NCI-H2227 treated with DMSO at 0.1 percent for 48 hours (cell line): ENCODE measurements around the gene STX16.

ENCODE experiments used
- DNase-seq: peaks from one replicate; lab custom pipeline; 2025; lab: John Stamatoyannopoulos, UW

Gene STX16

DNA sequence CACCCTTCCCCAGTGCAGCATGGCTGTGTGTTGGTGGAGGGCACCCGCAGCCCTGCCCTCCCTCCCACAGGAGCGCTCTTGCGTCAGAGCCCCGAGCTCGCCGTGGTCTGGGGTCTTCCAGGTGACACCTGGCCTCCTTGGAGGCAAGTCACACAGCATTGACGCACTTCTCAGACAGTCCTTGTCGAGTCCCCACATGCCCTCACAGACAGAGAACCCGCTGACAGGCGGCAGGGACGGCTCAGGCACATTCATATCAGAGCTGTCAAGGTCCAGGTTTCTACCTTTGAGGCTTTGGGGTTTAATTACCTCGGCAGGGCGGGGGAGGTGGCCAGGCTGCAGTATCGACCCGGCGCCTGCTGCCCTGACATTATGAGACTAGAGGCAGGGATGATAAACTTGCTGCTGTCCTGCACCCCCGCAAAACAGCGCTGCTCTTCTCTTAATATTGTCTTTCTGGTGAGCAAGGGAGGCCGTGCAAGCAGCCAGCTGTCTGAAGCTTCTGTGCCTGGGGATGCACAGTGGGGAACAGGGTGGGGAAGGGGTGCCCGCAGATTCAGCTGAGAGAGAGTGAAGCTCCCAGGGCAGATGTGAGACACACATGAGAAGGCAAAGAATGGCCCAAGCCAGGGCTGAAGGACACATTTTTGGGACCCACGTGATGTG is 46.3 kb downstream of the STX16 start:
- no peak for DNase-seq

GRCh38 chr20:58697867-58698703 is 47.0 kb downstream of the STX16 start:
- no peak for DNase-seq

DNA sequence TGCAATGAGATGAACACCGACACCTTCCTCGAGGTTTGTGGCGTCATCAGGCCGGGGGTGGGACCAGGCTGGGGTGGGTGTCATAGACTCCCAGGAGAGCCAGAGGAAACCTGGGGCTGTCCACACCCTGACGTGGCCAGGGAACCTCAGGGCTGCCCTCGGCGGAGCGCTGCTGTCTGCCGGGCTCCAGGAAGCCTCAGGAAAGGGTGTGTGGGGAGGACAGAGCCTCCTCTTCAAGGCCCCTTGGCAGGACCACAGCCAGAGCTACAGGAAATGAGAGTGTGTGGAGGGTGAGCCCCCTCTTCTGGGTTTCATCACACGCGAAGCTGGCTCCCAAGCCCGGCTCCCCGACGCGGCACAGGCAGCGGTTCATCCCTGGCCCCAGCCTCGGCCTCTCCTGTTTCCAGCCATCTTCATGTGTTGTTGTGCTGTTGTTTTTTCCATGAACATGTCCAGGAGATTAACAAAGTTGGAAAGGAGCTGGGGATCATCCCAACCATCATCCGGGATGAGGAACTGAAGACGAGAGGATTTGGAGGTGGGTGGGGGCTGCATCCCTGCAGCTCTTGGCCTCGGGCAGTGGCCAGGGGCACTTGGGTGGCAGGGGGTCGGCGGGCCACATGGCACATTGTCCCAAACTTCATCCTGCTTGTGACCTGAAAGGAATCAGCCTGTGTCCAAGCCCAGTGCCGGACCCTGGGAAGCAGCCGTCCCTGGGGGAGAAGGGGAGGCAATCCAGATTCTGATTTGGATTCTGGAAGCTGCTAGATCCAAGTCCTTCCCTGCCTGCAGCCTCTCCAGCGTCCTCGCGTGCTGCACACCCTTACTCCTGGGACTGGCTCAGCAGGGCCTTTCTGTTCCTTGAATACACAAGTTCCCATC is 47.9 kb downstream of the STX16 start:
- DNase-seq: no peak

GRCh38 chr20:58699623-58700107 is 48.6 kb downstream of the STX16 start:
- no peak for DNase-seq

DNA sequence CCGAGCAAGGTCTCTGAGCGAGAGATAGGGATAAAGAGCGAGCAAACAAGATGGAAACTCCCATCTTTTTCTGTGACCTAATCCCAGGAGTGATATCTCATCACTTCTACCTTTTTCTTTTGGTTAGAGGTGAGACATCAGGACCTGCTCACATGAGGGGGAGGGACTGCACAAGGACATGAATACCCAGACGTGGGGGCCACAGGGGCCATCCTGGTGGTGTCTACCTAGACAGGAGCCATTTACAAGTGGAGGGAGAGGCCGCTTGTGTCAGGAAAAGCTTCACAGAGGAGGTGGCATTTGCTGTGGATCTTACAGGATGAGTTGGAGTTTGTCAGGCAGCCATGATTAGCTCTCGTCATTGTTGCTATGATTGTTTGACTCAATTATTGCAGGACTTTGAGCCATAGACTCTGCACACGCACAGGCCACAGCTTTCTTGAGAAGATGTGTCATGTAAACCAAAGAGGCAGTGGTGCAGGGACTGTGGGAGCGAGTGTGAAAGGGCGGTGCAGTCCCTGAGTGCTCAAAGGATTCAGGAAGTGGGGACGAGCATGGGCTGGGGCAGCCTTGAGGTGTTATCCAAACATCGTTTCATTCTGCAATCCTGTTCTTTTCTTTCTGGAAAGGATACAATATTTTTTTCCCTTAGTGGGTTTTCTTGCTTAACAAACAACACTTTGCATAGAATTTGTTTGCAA is 49.2 kb downstream of the STX16 start:
- no peak for DNase-seq

GRCh38 chr20:58700823-58701222 is 49.7 kb downstream of the STX16 start:
- DNase-seq: no peak

- DNase-seq: no peak
Observed at GRCh38 chr20:58701431-58702160, 50.5 kb downstream of the STX16 start.

GRCh38 chr20:58702161-58702510 is 51.1 kb downstream of the STX16 start:
- no peak for DNase-seq

DNA sequence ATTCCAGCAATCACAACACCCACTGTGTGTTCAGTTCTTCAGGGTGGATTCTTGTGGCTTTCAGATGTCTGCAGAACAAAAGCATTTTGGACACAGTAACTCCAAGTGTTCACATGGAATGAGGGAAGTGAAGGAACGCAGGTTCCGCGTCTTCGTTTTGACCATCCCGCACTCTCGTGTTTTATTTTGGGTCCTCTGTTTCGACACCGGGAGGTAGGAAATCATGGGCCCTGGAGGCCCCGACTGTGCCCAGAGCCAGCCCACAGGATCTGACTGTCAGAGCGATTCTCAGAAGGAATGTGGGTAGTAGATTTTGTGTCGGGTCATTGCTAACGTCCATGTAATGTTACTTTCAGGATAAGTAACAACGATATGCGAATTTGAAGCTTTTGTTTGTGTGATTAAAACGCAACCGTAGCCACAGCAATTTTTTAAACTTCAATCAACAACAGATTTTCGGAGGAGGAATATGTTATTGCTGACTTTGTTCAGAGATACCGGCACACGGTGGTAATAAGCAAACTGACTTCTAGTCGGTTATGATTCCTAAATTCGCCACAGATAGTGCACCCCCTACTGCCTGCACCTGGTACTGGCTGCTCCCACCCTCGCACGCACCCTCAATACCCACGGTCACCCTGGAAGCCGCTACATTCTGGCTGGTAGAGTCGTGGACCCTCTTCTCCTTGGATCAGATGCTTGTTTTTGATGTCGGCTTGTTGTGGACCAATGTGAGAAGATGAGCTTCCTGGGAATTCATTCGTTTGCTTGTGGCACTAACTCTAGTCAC is 52.0 kb downstream of the STX16 start:
- no peak for DNase-seq

DNA sequence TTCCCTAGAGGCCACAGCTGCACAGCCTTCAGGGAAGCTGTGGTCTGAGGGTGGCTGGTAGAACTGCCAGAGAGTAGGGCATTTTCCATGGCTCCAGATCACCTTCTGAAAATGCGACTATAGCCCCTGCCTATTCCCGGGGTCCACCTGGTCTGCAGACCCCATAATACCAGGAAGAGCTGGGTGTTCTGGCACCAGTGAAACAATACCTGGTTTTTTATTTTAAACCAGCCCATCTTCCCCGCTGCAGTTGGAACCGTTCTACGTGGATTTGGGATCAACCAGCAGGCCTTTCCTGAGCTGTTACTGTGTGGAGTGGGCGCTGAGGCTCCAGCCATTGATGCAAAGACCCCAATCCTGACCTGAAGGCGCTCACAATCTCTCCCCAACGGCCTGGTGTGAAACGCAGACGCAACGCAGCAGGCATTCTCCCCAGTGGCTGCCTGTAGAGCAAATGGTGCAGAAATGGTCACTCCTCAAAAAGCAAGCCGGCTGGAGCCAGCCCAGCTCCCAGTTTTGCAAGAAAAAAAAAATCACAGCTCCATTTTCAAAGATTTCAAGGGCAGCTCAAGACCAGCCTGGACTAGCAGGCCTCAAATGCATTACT is 52.8 kb downstream of the STX16 start:
- no peak for DNase-seq

DNA sequence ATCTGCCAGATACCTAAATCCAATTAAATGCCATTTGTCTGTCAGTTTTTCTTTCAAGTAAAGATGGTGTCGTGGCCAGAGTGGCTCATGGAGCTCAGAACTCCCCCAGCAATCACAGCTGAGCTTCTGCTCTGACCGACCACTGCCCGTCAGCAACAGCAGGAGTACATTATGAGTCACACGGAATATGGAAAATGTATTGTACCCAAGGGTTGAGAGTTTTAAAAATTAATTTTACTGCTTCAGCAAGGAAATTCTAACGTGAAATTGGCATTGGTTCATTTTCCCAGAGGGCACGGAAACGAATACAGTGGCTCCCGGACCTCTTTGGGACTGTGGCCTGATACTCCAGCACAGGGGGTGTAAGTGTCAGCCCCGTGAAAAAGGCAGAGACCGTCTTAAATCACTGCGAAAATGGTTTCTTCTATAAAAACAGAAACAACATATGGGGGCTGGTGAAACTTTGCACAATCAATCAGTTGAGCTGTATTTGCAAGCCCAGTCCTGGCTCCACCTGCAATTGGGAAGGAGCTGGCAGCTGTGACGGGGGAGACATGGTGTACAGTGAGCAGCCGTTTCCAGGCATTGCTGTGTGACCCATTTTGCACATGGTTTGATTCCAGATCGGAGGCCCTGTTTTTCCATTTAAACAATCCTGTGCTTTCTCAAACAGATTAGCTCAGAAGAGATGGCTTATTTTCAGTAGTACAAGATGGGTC is 54.3 kb downstream of the STX16 start:
- no peak for DNase-seq

DNA sequence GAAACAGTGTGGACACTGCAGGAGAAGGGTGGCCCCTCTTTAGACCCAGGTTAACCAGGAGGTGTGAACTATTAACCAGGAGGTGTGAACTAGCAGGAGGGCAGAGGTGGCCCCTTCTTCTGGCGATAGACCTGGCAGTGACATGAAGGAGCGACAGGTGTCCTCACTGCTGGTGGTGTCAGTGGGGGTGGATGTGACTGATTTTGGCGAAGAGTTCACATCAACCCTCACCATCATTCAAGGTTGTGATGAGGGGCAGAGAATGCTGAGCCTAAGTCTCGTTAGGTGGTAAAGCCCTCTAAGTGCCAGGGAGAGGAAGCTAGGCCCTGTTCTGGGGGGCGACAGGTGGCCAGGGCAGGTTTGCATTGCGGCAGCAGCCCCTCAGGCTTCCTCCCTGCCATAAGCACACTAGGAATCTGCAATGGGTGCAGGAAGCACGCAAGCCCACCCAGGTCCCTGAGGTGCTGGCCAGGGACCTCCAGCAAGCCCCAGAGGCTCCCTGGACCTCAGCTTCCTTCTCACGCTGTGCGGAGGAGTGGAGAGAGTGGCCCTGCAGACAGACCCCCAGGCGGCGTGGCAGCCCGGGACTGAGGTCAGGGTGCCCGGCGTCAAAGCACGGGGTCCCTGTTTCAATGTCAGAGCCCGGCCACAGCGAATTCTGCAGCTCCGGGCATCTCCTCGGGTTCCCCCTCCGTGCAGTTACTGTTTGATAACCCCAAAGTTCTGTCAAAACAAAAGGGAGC is 55.2 kb downstream of the STX16 start:
- no peak for DNase-seq

- no peak for DNase-seq
Observed at GRCh38 chr20:58706975-58707681, 56.0 kb downstream of the STX16 start.

GRCh38 chr20:58707770-58708169 is 56.7 kb downstream of the STX16 start:
- no peak for DNase-seq

DNA sequence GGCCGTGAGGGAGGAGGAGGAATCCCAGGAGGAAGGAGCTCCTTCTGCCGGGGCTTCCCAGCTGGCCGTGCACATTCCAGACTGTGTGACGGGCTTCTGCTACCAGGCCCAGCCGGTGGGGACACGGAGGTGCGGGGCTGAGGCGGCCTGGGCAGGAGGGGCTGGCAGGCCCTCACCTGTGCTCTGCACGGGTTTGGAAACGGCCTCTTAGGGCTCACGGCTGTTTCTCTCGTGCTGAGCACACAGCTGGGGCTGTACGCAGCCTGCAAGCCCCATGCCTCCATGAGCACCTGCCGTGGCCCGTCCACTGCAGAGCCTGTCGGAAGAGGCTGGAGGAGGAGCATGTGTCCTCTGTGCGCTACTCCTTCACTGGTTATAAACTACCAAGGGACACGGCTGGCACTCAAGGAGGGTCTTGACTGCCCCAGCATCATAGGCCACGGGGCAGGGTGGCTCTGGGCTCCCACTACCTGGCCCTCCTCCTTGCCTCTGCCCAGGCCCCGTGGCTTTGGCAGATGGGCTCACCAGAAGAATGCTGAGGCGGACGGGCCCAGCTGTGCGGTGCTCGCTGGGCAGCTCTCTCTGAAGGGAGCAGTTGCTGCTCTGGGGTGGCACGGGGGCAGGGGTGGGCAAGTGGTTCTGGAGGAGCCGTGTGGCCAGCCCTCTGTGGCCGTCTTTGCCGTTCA is 57.3 kb downstream of the STX16 start:
- DNase-seq: no peak

DNA sequence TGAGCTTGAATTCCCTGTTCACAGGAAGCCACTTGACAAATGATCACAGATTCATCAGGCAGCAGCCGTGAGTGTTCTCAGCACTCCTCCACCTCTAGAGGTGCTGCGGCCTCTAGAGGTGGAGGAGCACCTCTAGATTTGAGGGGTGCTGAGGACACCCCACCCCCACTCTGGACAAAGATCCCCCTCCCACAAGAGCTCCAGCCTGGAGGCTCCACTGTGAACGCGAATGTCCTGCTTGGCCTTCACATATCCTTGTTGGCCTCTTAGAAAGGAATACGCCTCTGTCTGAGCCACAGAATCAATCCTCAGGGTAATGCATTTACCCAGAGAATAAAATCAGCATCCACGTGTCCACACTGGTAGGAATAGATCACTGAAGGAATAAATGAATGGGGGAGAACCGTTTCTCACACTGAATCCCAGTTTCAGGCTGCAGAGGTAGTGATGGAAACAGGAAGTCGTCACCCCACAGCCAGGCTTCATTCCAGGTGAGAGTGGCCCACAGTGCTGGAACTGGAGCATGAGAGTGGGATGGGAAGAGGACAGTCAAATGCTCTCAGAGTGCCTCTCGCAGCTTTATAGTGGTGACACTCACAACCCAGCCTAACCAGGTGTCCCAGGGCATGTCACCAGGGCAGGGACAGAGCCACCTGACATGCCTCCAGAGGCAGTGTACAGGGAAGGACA is 58.1 kb downstream of the STX16 start:
- no peak for DNase-seq

DNA sequence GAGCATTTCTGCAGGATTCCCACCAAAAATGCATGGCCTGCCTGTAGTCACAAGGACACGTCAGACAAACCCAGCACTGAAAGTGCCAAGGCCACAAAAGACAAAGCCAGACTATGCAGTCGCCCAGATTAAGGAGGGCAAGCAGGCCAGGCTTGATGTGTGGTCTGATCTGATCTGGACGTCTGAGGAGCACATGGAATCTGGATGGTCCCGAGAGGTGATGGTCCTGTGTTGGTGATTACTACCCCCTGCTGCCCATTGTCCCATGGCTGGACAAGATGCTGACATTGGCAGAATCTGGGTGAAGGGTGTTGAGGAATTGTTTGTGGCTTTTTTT is 58.6 kb downstream of the STX16 start:
- no peak for DNase-seq
